ENCODE data around the gene CAPN11. TPM values are rescaled to one million over a fixed set of nuclear protein-coding genes. Genes with fewer than 3 reads are reported as not detected.

Gene CAPN11
- total and polyA plus RNA-seq, 2 of the 4 experiments (the other 2 are of a cell fraction) = not detected

GRCh38 chr6:44219815-44220784 lies 61.5 kb downstream of the CAPN11 start:
- H2BK120ac ChIP-seq (ENCODE audit: low read depth, low read length) = no peak overlapping the region
- in situ Hi-C loops (cut with MboI; ENCODE audit: low sequenced_read_pairs) = no loop called here
- WGBS, 2 experiments (ENCODE audit: extremely low coverage in 2 of 2, insufficient read length in 1 of 2) = 81% methylated on average over 7 of the region's 28 CpGs; no CpG with 5 or more reads in 1 of the 2 experiments

More at GRCh38 chr6:44219815-44220784, 61.5 kb downstream of the CAPN11 start:
- H3K36me3 ChIP-seq (ENCODE audit: control insufficient read depth, insufficient read depth, low read length) = no peaks in the 10 kb centered on the region
- H3K9me3 ChIP-seq (ENCODE audit: control insufficient read depth, insufficient read depth, low read length) = no peaks in the 10 kb centered on the region
- no TSS peak for BruUV-seq (replicated peaks)
- H2BK15ac ChIP-seq (ENCODE audit: low read depth, low read length) = no peak overlapping the region
- no peak overlapping the region for H2AK9ac ChIP-seq (replicated peaks; ENCODE audit: low read depth, low read length, poor library complexity)
- no peak overlapping the region for H3K27ac ChIP-seq (ENCODE audit: insufficient read depth, low read length)
- H3K4ac ChIP-seq (ENCODE audit: low read depth, low read length) = no peak overlapping the region
- peaks cover 0 to 8% of the 10 kb centered on the region in 2 experiments; a peak in 1 of 4 replicates for H3K79me1 ChIP-seq (ENCODE audit: low read depth in 1 of 2, low read length in 2 of 2)
- H2AK5ac ChIP-seq (ENCODE audit: low read depth, low read length) = no peak overlapping the region; the same call in 1 of the 2 replicates
- no peak overlapping the region for H3K4me3 ChIP-seq (ENCODE audit: insufficient read depth, low read depth, low read length)
- H3K27me3 ChIP-seq (ENCODE audit: control insufficient read depth, insufficient read depth, low read length) = peaks cover 7% of the 10 kb centered on the region; the same call in 1 of the 2 replicates
- no peak for ATAC-seq (ENCODE audit: low read depth)
- no peak overlapping the region for H2BK20ac ChIP-seq (ENCODE audit: low read depth, low read length)
- no peak overlapping the region for H4K5ac ChIP-seq (ENCODE audit: low read depth, low read length)
- intact Hi-C loops (cut with micrococcal nuclease) = no loop called here
- no peak overlapping the region for H3K56ac ChIP-seq (ENCODE audit: extremely low read depth, insufficient read depth, low read length)
- no peak overlapping the region for H2BK5ac ChIP-seq (ENCODE audit: low read depth, low read length, poor library complexity, severe bottlenecking)
- H3K14ac ChIP-seq (replicated peaks; ENCODE audit: low read depth, low read length) = no peak overlapping the region
- CTCF ChIA-PET = no interaction called here
- no peak overlapping the region for H3K23ac ChIP-seq (ENCODE audit: low read depth, low read length)
- no peak for TF ChIP-seq RCOR1 (IDR thresholded peaks at IDR 0.05; ENCODE audit: insufficient replicate concordance, low read length)
- no peak for TF ChIP-seq SMC3 (IDR thresholded peaks at IDR 0.05; ENCODE audit: low read depth, low read length)
- no peak for TF ChIP-seq MXI1 (IDR thresholded peaks at IDR 0.05; ENCODE audit: borderline replicate concordance, low read depth, low read length)
- TF ChIP-seq NFE2L2 (IDR thresholded peaks at IDR 0.05; ENCODE audit: low read depth, low read length) = no peak
- TF ChIP-seq CEBPB (IDR thresholded peaks at IDR 0.05; ENCODE audit: low read depth, low read length) = no peak
- TF ChIP-seq RAD21 (IDR thresholded peaks at IDR 0.05; ENCODE audit: low read length) = no peak
- no peak for TF ChIP-seq POLR2A (IDR thresholded peaks at IDR 0.05; ENCODE audit: low read depth, low read length)
- no peak for TF ChIP-seq USF2 (IDR thresholded peaks at IDR 0.05; ENCODE audit: low read depth, low read length)
- TF ChIP-seq FOS (IDR thresholded peaks at IDR 0.05; ENCODE audit: low read depth, low read length) = no peak
- H3K18ac ChIP-seq (ENCODE audit: low read depth, low read length) = no peak overlapping the region
- no peak overlapping the region for H4K8ac ChIP-seq (ENCODE audit: low read depth in 2 of 2, low read length in 2 of 2)
- H3K4me1 ChIP-seq (ENCODE audit: control insufficient read depth, insufficient read depth, low read length) = peaks cover 16% of the 10 kb centered on the region
- no peaks in the 10 kb centered on the region for H4K20me1 ChIP-seq (ENCODE audit: insufficient read depth, low read length)
- peaks cover 4% of the 10 kb centered on the region; the same call in 1 of the 2 replicates for H3K9me1 ChIP-seq (ENCODE audit: insufficient read depth, low read length)
- H3K4me2 ChIP-seq (ENCODE audit: low read depth, low read length) = no peak overlapping the region
- H4K91ac ChIP-seq (ENCODE audit: insufficient read depth, low read depth, low read length) = no peak overlapping the region
- dilution Hi-C loops (cut with HindIII; ENCODE audit: low sequenced_read_pairs, unreplicated experiment) = no loop called here
- no peak overlapping the region for H2AFZ ChIP-seq (replicated peaks; ENCODE audit: low read length, poor library complexity)
- POLR2A ChIA-PET (ENCODE audit: unreplicated experiment) = interaction anchor here (0.5 kb wide), 1 partner anchor 30 kb away, joined by 8 read pairs; no protein-coding TSS in a partner anchor
- no peak for DNase-seq
- no peak overlapping the region for H3K9ac ChIP-seq (ENCODE audit: low read depth, low read length)
